CD4-positive, alpha-beta T cell (primary cell): ENCODE results near the gene AGAP5. TPM values are rescaled to one million over a fixed set of nuclear protein-coding genes. Genes with fewer than 3 reads are reported as not detected.
A peak's percentile ranks its signal among the peaks of the same experiment; 100 is the strongest.

ENCODE experiments used
- ATAC-seq: fragments of 200-7000 bp; cut with Tn5 transposase; one replicate; pipeline ENCODE4 v1.10.0; 2022; ENCODE audit warnings: mild to moderate bottlenecking; ENCODE audit not compliant: poor library complexity
- CTCF ChIA-PET: fragments of 350-600 bp; sonication (Branson Sonifier 250); formaldehyde crosslinking; loops from one replicate; lab custom pipeline; 2021; ENCODE audit warnings: antibody characterized with exemption, inconsistent platforms; lab: Charles Lee
- POLR2A ChIA-PET: fragments of 350-600 bp; sonication (Branson Sonifier 250); formaldehyde crosslinking; loops from one replicate; lab custom pipeline; 2021; ENCODE audit warnings: antibody characterized with exemption, inconsistent platforms; lab: Charles Lee
- DNase-seq, 14 experiments: peaks; one replicate each; pipeline ENCODE4 v3.0.0-alpha.2; 2013 to 2020; ENCODE audit warnings: mixed read lengths in 2 of 14
- H3K27ac ChIP-seq, 2 donors: one replicate each; pipeline versions ENCODE4 v1.5.1 to v1.7.0; 2013; ENCODE audit warnings: low read length in 2 of 2, low read depth in 1 of 2, mild to moderate bottlenecking in 1 of 2
- H3K27me3 ChIP-seq, 2 experiments: 1 replicate in 1 of 2; 2 replicates in 1 of 2; pipeline versions ENCODE4 v1.6.1 to v1.7.0; 2013; ENCODE audit warnings: low read length in 2 of 2, control low read depth in 1 of 2, mild to moderate bottlenecking in 1 of 2, moderate library complexity in 1 of 2; ENCODE audit not compliant: insufficient read depth in 2 of 2, control insufficient read depth in 1 of 2
- H3K36me3 ChIP-seq: one replicate; pipeline ENCODE4 v1.6.1; 2013; ENCODE audit warnings: low read length, control low read depth; ENCODE audit not compliant: insufficient read depth
- H3K4me1 ChIP-seq: one replicate; pipeline ENCODE4 v1.6.1; 2013; ENCODE audit warnings: low read length, control low read depth; ENCODE audit not compliant: insufficient read depth
- H3K4me3 ChIP-seq: one replicate; pipeline ENCODE4 v1.5.1; 2013; ENCODE audit warnings: mild to moderate bottlenecking, low read length, moderate library complexity
- H3K9me3 ChIP-seq, 2 experiments: 1 replicate in 1 of 2; 2 replicates in 1 of 2; pipeline versions ENCODE4 v1.6.1 to v1.7.0; 2013; ENCODE audit warnings: low read length in 2 of 2, mild to moderate bottlenecking in 2 of 2, control low read depth in 1 of 2, moderate library complexity in 1 of 2; ENCODE audit not compliant: control insufficient read depth in 1 of 2, insufficient read depth in 1 of 2
- H3K27ac Mint-ChIP-seq: one replicate; pipeline ENCODE4 v1.8.0; 2020; ENCODE audit warnings: mixed read lengths
- H3K27me3 Mint-ChIP-seq: one replicate; pipeline ENCODE4 v1.8.0; 2021; ENCODE audit warnings: mixed read lengths
- H3K36me3 Mint-ChIP-seq: one replicate; pipeline ENCODE4 v1.8.0; 2021; ENCODE audit warnings: low read depth, mixed read lengths
- H3K4me1 Mint-ChIP-seq: one replicate; pipeline ENCODE4 v1.8.0; 2021; ENCODE audit warnings: low read depth, mixed read lengths
- H3K4me3 Mint-ChIP-seq: one replicate; pipeline ENCODE4 v1.8.0; 2020; ENCODE audit warnings: mild to moderate bottlenecking, mixed read lengths
- H3K9me3 Mint-ChIP-seq: one replicate; pipeline ENCODE4 v1.8.0; 2020; ENCODE audit warnings: mixed read lengths
- CTCF ChIP-seq: fragments of 200-600 bp; IDR thresholded peaks from one replicate; pipeline ENCODE4 v1.8.0; 2022; ENCODE audit warnings: antibody characterized with exemption, mild to moderate bottlenecking
- intact Hi-C, 2 experiments: fragments of 100-400 bp; cut with DNase I in 1 of 2; cut with micrococcal nuclease in 1 of 2; formaldehyde crosslinking; loops; one replicate each; pipeline versions ENCODE4 v1.15.1 to v1.9.0; 2023 to 2025; cut with DNase I, micrococcal nuclease
- total RNA-seq, 174 experiments: library from RNA in 2 of 174; stranded (reverse) in 2 of 174; gene quantifications; one replicate each; pipeline ENCODE4 v1.2.3 and lab custom pipeline; 2021 to 2026

The AGAP5 gene
- total RNA-seq, 2 experiments from 2014 or later: 4.9 to 5.1 TPM

- DNase-seq (no peak), ATAC-seq (no peak)
- H3K4me1 Mint-ChIP-seq: peaks cover 18% of the 10 kb centered on the region
- intact Hi-C loops: loop anchor here in 1 of 2 experiments (5.0 to 10.0 kb wide), 2 partner anchors 108 to 420 kb away; partner anchors contain the start of genes ADK and AP3M1
- no peak overlapping the region for H3K4me3 ChIP-seq
- H3K4me1 ChIP-seq: peaks cover 22% of the 10 kb centered on the region
- no peaks in the 10 kb centered on the region for H3K9me3 Mint-ChIP-seq
- no peak for TF ChIP-seq CTCF
- H3K9me3 ChIP-seq: no peaks in the 10 kb centered on the region
- ChIA-PET CTCF (no interaction called here), POLR2A (no interaction called here)
- no peak overlapping the region for H3K27ac Mint-ChIP-seq
- H3K27me3 Mint-ChIP-seq: no peaks in the 10 kb centered on the region
- no peaks in the 10 kb centered on the region for H3K27me3 ChIP-seq
- H3K36me3 Mint-ChIP-seq: peaks cover 25% of the 10 kb centered on the region
- H3K36me3 ChIP-seq: peaks cover 13% of the 10 kb centered on the region
- H3K4me3 Mint-ChIP-seq: no peak overlapping the region
- no peak overlapping the region for H3K27ac ChIP-seq
Measured at GRCh38 chr10:73734796-73735305, 36.9 kb upstream of the AGAP5 start.

GRCh38 chr10:73734028-73734720 is 36.3 kb upstream of the AGAP5 start:
- H3K9me3 ChIP-seq: no peaks in the 10 kb centered on the region
- no peak for TF ChIP-seq CTCF
- H3K36me3 ChIP-seq: peaks cover 13% of the 10 kb centered on the region
- H3K4me3 Mint-ChIP-seq: no peak overlapping the region
- ChIA-PET CTCF (interaction anchor here (1.1 kb wide), 1 partner anchor 9 kb away, joined by 3 read pairs; no protein-coding TSS in a partner anchor), POLR2A (interaction anchor here (0.6 kb wide), 1 partner anchor 75 kb away, joined by 3 read pairs; no protein-coding TSS in a partner anchor)
- H3K9me3 Mint-ChIP-seq: no peaks in the 10 kb centered on the region
- peaks cover 23% of the 10 kb centered on the region for H3K4me1 Mint-ChIP-seq
- no peak for ATAC-seq
- no peaks in the 10 kb centered on the region for H3K27me3 Mint-ChIP-seq
- no peak for DNase-seq
- peaks cover 27% of the 10 kb centered on the region for H3K4me1 ChIP-seq
- no peak overlapping the region for H3K27ac Mint-ChIP-seq
- no peak overlapping the region for H3K27ac ChIP-seq
- peaks cover 29% of the 10 kb centered on the region for H3K36me3 Mint-ChIP-seq
- H3K27me3 ChIP-seq: no peaks in the 10 kb centered on the region
- H3K4me3 ChIP-seq: no peak overlapping the region
- intact Hi-C loops: loop anchor here in 1 of 2 experiments (5.0 to 10.0 kb wide), 2 partner anchors 107 to 421 kb away; partner anchors contain the start of genes ADK and AP3M1

- peaks cover 27% of the 10 kb centered on the region for H3K4me1 ChIP-seq
- POLR2A ChIA-PET: no interaction called here
- no peaks in the 10 kb centered on the region for H3K27me3 ChIP-seq
- peak in 1 of 14 experiments; percentile 28 for DNase-seq
- intact Hi-C loops: loop anchor here in 1 of 2 experiments (5.0 to 10.0 kb wide), 2 partner anchors 106 to 422 kb away; partner anchors contain the start of genes ADK and AP3M1
- peaks cover 13% of the 10 kb centered on the region for H3K36me3 ChIP-seq
- H3K4me3 Mint-ChIP-seq: no peak overlapping the region
- no peaks in the 10 kb centered on the region for H3K9me3 ChIP-seq
- peaks cover 29% of the 10 kb centered on the region for H3K36me3 Mint-ChIP-seq
- no peak overlapping the region for H3K27ac ChIP-seq
- H3K27ac Mint-ChIP-seq: no peak overlapping the region
- no peak for ATAC-seq
- H3K9me3 Mint-ChIP-seq: no peaks in the 10 kb centered on the region
- TF ChIP-seq CTCF: no peak
- peaks cover 26% of the 10 kb centered on the region for H3K4me1 Mint-ChIP-seq
- H3K4me3 ChIP-seq: no peak overlapping the region
- no peaks in the 10 kb centered on the region for H3K27me3 Mint-ChIP-seq
- CTCF ChIA-PET: interaction anchor here (1.0 to 1.1 kb wide), 2 partner anchors 10 to 15 kb away, joined by 3 read pairs; no protein-coding TSS in a partner anchor
Measured at GRCh38 chr10:73732931-73733623, 35.2 kb upstream of the AGAP5 start.
